Gastrocnemius medialis (tissue), 4 donors: Measurements from ENCODE around the gene OTULIN. TPM values are rescaled to one million over a fixed set of nuclear protein-coding genes. Genes with fewer than 3 reads are reported as not detected.

Experiments used
- ATAC-seq, 2 donors: fragments of 150-250 bp; one replicate each; pipeline ENCODE4 v1.9.1; 2016
- DNase-seq, 2 donors: peaks; one replicate each; pipeline ENCODE4 v3.0.0-alpha.2; 2019
- H3K27ac ChIP-seq, 4 donors: fragments of 200-600 bp; sonication (generic); 1 replicate in 1 of 4; 2 replicates in 3 of 4; pipeline ENCODE4 v1.5.1; 2016 to 2018; ENCODE audit warnings: mild to moderate bottlenecking in 2 of 4, moderate library complexity in 1 of 4
- H3K27me3 ChIP-seq, 3 donors: fragments of 200-600 bp; sonication (generic) in 2 of 3; 1 replicate in 1 of 3; 2 replicates in 2 of 3; pipeline versions ENCODE4 v1.5.1 to v1.6.0; 2016 to 2019; ENCODE audit warnings: mild to moderate bottlenecking in 1 of 3, moderate library complexity in 1 of 3
- H3K36me3 ChIP-seq, 2 donors: fragments of 200-600 bp; sonication (generic) in 1 of 2; one replicate each; pipeline ENCODE4 v1.5.1; 2017 to 2018
- H3K4me1 ChIP-seq, 2 donors: fragments of 200-600 bp; sonication (generic) in 1 of 2; one replicate each; pipeline ENCODE4 v1.5.1; 2016 to 2017; ENCODE audit warnings: mild to moderate bottlenecking in 2 of 2
- H3K4me3 ChIP-seq, 4 donors: fragments of 200-600 bp; sonication (generic) in 3 of 4; 1 replicate in 1 of 4; 2 replicates in 3 of 4; pipeline ENCODE4 v1.5.1; 2016 to 2019; ENCODE audit warnings: mild to moderate bottlenecking in 2 of 4
- H3K9me3 ChIP-seq, 3 donors: fragments of 200-600 bp; sonication (generic) in 2 of 3; 1 replicate in 1 of 3; 2 replicates in 2 of 3; pipeline ENCODE4 v1.5.1; 2016 to 2019
- CTCF ChIP-seq, 5 experiments: fragments of 450-650 bp in 3 of 5; fragments of 200-600 bp in 2 of 5; sonication (generic) in 2 of 5; IDR thresholded peaks in 4 of 5; conservative IDR thresholded peaks in 1 of 5; 1 replicate in 4 of 5; 2 replicates in 1 of 5; pipeline ENCODE4 v1.5.1; 2016 to 2019; ENCODE audit warnings: antibody characterized with exemption in 5 of 5, mild to moderate bottlenecking in 3 of 5, moderate library complexity in 3 of 5
- POLR2A ChIP-seq, 2 donors: fragments of 450-650 bp; IDR thresholded peaks; one replicate each; pipeline ENCODE4 v1.6.1; 2017; ENCODE audit warnings: antibody characterized with exemption in 2 of 2, mild to moderate bottlenecking in 2 of 2, moderate library complexity in 2 of 2
- in situ Hi-C, 4 donors: fragments of 200-750 bp; cut with MboI; loops; one replicate each; pipeline versions ENCODE4 v1.15.0 to v1.8.0; 2017; ENCODE audit warnings: low sequenced_read_pairs in 4 of 4
- intact Hi-C: fragments of 100-400 bp; cut with DNase I; formaldehyde crosslinking; loops from one replicate; pipeline ENCODE4 v1.15.1; 2023; ENCODE audit warnings: low total_unique reads
- total RNA-seq, 4 donors: library from RNA; depleted of rRNA; stranded (reverse); fragments of >200 nt; gene quantifications; one replicate each; pipeline versions ENCODE4 v1.1.0 to v1.2.3, GENCODE V29; 2016

OTULIN gene
- total RNA-seq, 4 donors from 2014 or later, result 15.1 to 28.3 (median 20.2) TPM

GRCh38 chr5:14741801-14742440, 77.4 kb downstream of the OTULIN start:
- intact Hi-C loops (no loop called here), in situ Hi-C loops (loop anchor here in 2 of 4 donors (25.0 kb wide), 1 partner anchor 120 kb away; the partner anchor contains the start of gene ANKH (in 2 of the 2))
- ATAC-seq, result no peak
- no peak for TF ChIP-seq CTCF (IDR thresholded peaks at IDR 0.05 in 4 of 5, conservative IDR thresholded peaks at IDR 0.05 in 1 of 5)
- TF ChIP-seq POLR2A (IDR thresholded peaks at IDR 0.05), result no peak
- no peak for DNase-seq
- Histone ChIP-seq H3K4me1 (peaks cover 39 to 46% of the 10 kb centered on the region in 2 donors), H3K36me3 (peaks cover 0 to 10% of the 10 kb centered on the region in 2 donors), H3K4me3 (no peak overlapping the region), H3K27me3 (no peaks in the 10 kb centered on the region), H3K27ac (peak overlapping the region; percentile 25 to 94 (median 86)), H3K9me3 (no peaks in the 10 kb centered on the region)

GRCh38 chr5:14742498-14742897, 78.0 kb downstream of the OTULIN start:
- peaks cover 33 to 48% of the 10 kb centered on the region in 2 donors for H3K4me1 ChIP-seq
- intact Hi-C loops, result no loop called here
- DNase-seq (no peak), ATAC-seq (no peak)
- in situ Hi-C loops, result loop anchor here in 2 of 4 donors (25.0 kb wide), 1 partner anchor 120 kb away; the partner anchor contains the start of gene ANKH (in 2 of the 2)
- H3K27me3 ChIP-seq, result no peaks in the 10 kb centered on the region
- no peak overlapping the region for H3K4me3 ChIP-seq
- H3K9me3 ChIP-seq, result no peaks in the 10 kb centered on the region
- peak overlapping the region; percentile 13 to 94 (median 86) for H3K27ac ChIP-seq
- no peak for TF ChIP-seq POLR2A (IDR thresholded peaks at IDR 0.05)
- peaks cover 0 to 13% of the 10 kb centered on the region in 2 donors for H3K36me3 ChIP-seq

- Histone ChIP-seq H3K4me1 (peaks cover 43 to 61% of the 10 kb centered on the region in 2 donors), H3K27me3 (no peaks in the 10 kb centered on the region), H3K36me3 (peaks cover 0 to 15% of the 10 kb centered on the region in 2 donors), H3K9me3 (no peaks in the 10 kb centered on the region), H3K4me3 (no peak overlapping the region), H3K27ac (peak overlapping the region; percentile 21 to 94 (median 86))
- in situ Hi-C loops (loop anchor here in 2 of 4 donors (25.0 kb wide), 1 partner anchor 119 kb away; the partner anchor contains the start of gene ANKH (in 2 of the 2)), intact Hi-C loops (no loop called here)
- DNase-seq (no peak), ATAC-seq (no peak)
- no peak for TF ChIP-seq POLR2A (IDR thresholded peaks at IDR 0.05)
- TF ChIP-seq CTCF (IDR thresholded peaks at IDR 0.05 in 4 of 5, conservative IDR thresholded peaks at IDR 0.05 in 1 of 5), result no peak
Measured at GRCh38 chr5:14743601-14744295, 79.2 kb downstream of the OTULIN start.

GRCh38 chr5:14744296-14745187, 80.0 kb downstream of the OTULIN start:
- peak; percentile 67 to 83 for DNase-seq
- no peak for TF ChIP-seq CTCF (IDR thresholded peaks at IDR 0.05 in 4 of 5, conservative IDR thresholded peaks at IDR 0.05 in 1 of 5)
- no peak for TF ChIP-seq POLR2A (IDR thresholded peaks at IDR 0.05)
- peaks cover 43 to 60% of the 10 kb centered on the region in 2 donors for H3K4me1 ChIP-seq
- H3K36me3 ChIP-seq, result peaks cover 0 to 15% of the 10 kb centered on the region in 2 donors
- H3K4me3 ChIP-seq, result no peak overlapping the region
- no peaks in the 10 kb centered on the region for H3K9me3 ChIP-seq
- intact Hi-C loops, result no loop called here
- in situ Hi-C loops, result loop anchor here in 2 of 4 donors (25.0 kb wide), 1 partner anchor 118 kb away; the partner anchor contains the start of gene ANKH (in 2 of the 2)
- peak; percentile 89 to 91 for ATAC-seq
- H3K27me3 ChIP-seq, result no peaks in the 10 kb centered on the region
- H3K27ac ChIP-seq, result peak overlapping the region; percentile 80 to 94 (median 86)
